Epithelial cell of proximal tubule (primary cell): ENCODE results near the gene FOXRED2. TPM values are rescaled to one million over a fixed set of nuclear protein-coding genes. Genes with fewer than 3 reads are reported as not detected.
"Not testable (repeated sequence)": the region's sequence is repeated elsewhere in the genome, so short reads cannot be mapped to it uniquely, and the experiment has no call there.

Experiments
- DNase-seq: peaks from one replicate; pipeline ENCODE4 v3.0.0-alpha.2; 2011; ENCODE audit warnings: low read depth
- H3K4me3 ChIP-seq: 2 replicates; pipeline ENCODE4 v1.5.1; 2011; ENCODE audit warnings: low read depth, mild to moderate bottlenecking, low read length
- total RNA-seq: library from RNA; depleted of rRNA; stranded (reverse); fragments of >200 nt; gene quantifications from 2 replicates; pipeline ENCODE4 v1.2.3, GENCODE V29; 2015
- TF ChIP-seq, protein P1 (sequence below): conservative IDR thresholded peaks from 2 replicates; pipeline ENCODE4 v1.5.1; 2012; ENCODE audit warnings: low read depth, mild to moderate bottlenecking, low read length

The FOXRED2 gene
- total RNA-seq, 1 donor from 2014 or later: 3.1 TPM

DNA sequence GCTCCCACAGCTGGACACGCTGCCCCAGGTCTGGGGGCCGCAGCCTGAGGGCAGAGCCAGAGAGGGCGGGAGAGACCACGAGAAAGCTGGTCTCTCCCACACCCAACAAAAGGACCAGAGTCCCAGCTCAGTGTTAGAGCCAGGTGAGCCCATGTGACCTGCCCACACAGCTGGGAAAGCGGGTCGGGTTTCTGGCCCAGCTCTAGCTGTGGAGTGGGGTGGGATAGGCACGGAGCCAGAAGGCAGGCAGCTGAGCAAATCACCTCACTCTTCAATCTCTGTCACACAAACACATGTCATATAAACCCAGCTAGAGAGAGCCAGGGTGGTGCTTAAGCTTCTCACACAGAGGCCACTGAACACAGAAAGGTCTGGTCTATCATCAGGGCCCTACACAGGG lies 29.9 kb upstream of the FOXRED2 start:
- H3K4me3 ChIP-seq: no peak overlapping the region
- no peak for DNase-seq
- TF ChIP-seq, protein P1, sequence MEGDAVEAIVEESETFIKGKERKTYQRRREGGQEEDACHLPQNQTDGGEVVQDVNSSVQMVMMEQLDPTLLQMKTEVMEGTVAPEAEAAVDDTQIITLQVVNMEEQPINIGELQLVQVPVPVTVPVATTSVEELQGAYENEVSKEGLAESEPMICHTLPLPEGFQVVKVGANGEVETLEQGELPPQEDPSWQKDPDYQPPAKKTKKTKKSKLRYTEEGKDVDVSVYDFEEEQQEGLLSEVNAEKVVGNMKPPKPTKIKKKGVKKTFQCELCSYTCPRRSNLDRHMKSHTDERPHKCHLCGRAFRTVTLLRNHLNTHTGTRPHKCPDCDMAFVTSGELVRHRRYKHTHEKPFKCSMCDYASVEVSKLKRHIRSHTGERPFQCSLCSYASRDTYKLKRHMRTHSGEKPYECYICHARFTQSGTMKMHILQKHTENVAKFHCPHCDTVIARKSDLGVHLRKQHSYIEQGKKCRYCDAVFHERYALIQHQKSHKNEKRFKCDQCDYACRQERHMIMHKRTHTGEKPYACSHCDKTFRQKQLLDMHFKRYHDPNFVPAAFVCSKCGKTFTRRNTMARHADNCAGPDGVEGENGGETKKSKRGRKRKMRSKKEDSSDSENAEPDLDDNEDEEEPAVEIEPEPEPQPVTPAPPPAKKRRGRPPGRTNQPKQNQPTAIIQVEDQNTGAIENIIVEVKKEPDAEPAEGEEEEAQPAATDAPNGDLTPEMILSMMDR: no peak

GRCh38 chr22:36533320-36533719 lies 26.5 kb upstream of the FOXRED2 start:
- DNase-seq, H3K4me3 ChIP-seq: not testable (repeated sequence)

DNA sequence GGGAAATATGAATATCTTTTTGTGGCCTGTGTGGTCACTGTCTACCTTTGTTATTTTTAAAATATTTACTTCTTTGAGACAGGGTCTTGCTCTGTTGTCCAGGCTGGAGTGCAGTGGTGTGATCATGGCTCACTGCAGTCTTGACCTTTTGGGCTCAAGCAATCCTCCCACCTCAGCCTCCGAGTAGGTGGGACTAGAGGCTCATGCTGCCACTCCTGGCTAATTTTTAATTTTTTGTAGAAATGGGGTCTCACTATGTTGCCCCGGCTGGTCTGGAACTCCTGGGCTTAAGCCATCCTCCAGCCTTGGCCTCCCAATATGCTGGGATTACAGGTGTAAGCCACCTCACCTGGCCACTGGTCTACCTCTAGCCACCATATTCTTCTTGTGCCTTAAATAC lies 25.6 kb upstream of the FOXRED2 start:
- TF ChIP-seq, protein P1: no peak
- DNase-seq: no peak
- H3K4me3 ChIP-seq: no peak overlapping the region

- peak within 1 kb of the TSS; percentile 100 for H3K4me3 ChIP-seq
- peak; percentile 93 for DNase-seq
- TF ChIP-seq, protein P1: peak; percentile 1
Measured at GRCh38 chr22:36528795-36529751, 22.2 kb upstream of the FOXRED2 start, which contains the start of gene EIF3D. TSS of gene EIF3D (minus strand) at chr22:36529166. CDS start at chr22:36526121, 3,045 bp downstream.

DNA sequence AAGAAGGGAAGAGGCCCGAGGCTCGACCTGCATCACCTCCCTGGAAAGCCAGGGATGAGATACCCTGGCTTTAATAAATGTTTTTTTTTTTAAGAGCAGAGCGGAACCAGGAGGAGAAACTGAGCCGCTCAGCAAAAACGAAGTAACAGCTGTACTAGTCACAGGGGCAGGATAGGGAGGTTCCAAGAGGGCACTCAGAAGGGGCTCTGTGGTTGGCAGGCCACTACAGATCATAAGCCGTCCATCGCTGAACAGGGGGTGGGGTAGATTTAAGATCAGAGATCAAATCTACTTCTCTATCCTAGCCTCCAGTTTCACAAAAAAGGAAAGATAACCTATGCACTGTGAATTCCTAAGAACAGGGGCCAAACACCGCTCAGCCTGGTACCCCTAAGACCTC lies 21.5 kb upstream of the FOXRED2 start:
- TF ChIP-seq, protein P1: no peak
- no peak for DNase-seq
- H3K4me3 ChIP-seq: peak overlapping the region; percentile 100

DNA sequence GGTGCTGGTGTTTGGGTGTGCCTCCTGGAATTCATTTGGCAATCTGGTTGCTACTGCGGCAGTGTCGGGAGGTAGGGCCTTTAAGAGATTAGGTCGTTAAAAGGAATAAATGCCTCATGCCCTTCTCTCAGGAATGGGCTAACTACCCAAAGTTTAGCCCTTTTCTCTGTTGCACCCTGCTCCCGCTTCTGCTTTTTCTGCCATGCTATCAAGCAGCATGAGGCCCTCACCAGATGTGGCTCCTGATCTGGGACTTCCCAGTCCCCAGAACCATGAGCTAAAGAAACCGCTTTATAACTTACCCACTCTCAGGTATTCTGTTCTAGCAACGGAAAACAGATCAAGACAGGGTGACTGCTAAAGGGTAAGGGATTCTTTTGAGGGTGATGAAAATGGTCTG lies 15.8 kb upstream of the FOXRED2 start:
- DNase-seq: no peak
- TF ChIP-seq, protein P1: no peak
- H3K4me3 ChIP-seq: no peak overlapping the region

- no peak overlapping the region for H3K4me3 ChIP-seq
- no peak for DNase-seq
- TF ChIP-seq, protein P1: no peak
Measured at GRCh38 chr22:36520423-36520822, 13.6 kb upstream of the FOXRED2 start.

- not testable (repeated sequence) for H3K4me3 ChIP-seq, DNase-seq
Measured at GRCh38 chr22:36519906-36520305, 13.1 kb upstream of the FOXRED2 start.
